ENCODE results near the gene PDZD7. TPM values are rescaled to one million over a fixed set of nuclear protein-coding genes. Genes with fewer than 3 reads are reported as not detected.

Gene PDZD7
- total RNA-seq, 1 donor from 2014 or later: 1.9 TPM

GRCh38 chr10:101064415-101065030 is 33.6 kb upstream of the PDZD7 start:
- Mint-ChIP-seq H3K36me3 (ENCODE audit: unreplicated experiment) (no peaks in the 10 kb centered on the region), H3K9me3 (ENCODE audit: unreplicated experiment) (no peaks in the 10 kb centered on the region), H3K27ac (ENCODE audit: unreplicated experiment) (peak overlapping the region; percentile 44), H3K4me1 (ENCODE audit: unreplicated experiment) (peaks cover 51% of the 10 kb centered on the region), H3K4me3 (ENCODE audit: unreplicated experiment) (no peak overlapping the region), H3K27me3 (ENCODE audit: unreplicated experiment) (no peaks in the 10 kb centered on the region)
- no peak for DNase-seq (ENCODE audit: extremely low spot score, unreplicated experiment)
- no peak for TF ChIP-seq CTCF (IDR thresholded peaks at IDR 0.05)

GRCh38 chr10:101063548-101064414 is 32.9 kb upstream of the PDZD7 start:
- Mint-ChIP-seq H3K36me3 (ENCODE audit: unreplicated experiment) (no peaks in the 10 kb centered on the region), H3K27me3 (ENCODE audit: unreplicated experiment) (no peaks in the 10 kb centered on the region), H3K27ac (ENCODE audit: unreplicated experiment) (peak overlapping the region; percentile 78), H3K4me1 (ENCODE audit: unreplicated experiment) (peaks cover 53% of the 10 kb centered on the region), H3K4me3 (ENCODE audit: unreplicated experiment) (peak overlapping the region; percentile 86), H3K9me3 (ENCODE audit: unreplicated experiment) (no peaks in the 10 kb centered on the region)
- no peak for DNase-seq (ENCODE audit: extremely low spot score, unreplicated experiment)
- no peak for TF ChIP-seq CTCF (IDR thresholded peaks at IDR 0.05)

GRCh38 chr10:101063050-101063525 is 32.2 kb upstream of the PDZD7 start:
- DNase-seq (ENCODE audit: extremely low spot score, unreplicated experiment): no peak
- Mint-ChIP-seq H3K4me1 (ENCODE audit: unreplicated experiment) (peaks cover 53% of the 10 kb centered on the region), H3K27me3 (ENCODE audit: unreplicated experiment) (no peaks in the 10 kb centered on the region), H3K36me3 (ENCODE audit: unreplicated experiment) (no peaks in the 10 kb centered on the region), H3K27ac (ENCODE audit: unreplicated experiment) (peak overlapping the region; percentile 78), H3K4me3 (ENCODE audit: unreplicated experiment) (peak overlapping the region; percentile 86), H3K9me3 (ENCODE audit: unreplicated experiment) (no peaks in the 10 kb centered on the region)
- TF ChIP-seq CTCF (IDR thresholded peaks at IDR 0.05): no peak

- peak; percentile 87 for DNase-seq (ENCODE audit: extremely low spot score, unreplicated experiment)
- H3K4me1 Mint-ChIP-seq (ENCODE audit: unreplicated experiment): peaks cover 53% of the 10 kb centered on the region
- H3K36me3 Mint-ChIP-seq (ENCODE audit: unreplicated experiment): no peaks in the 10 kb centered on the region
- H3K9me3 Mint-ChIP-seq (ENCODE audit: unreplicated experiment): no peaks in the 10 kb centered on the region
- peak overlapping the region; percentile 96 for H3K27ac Mint-ChIP-seq (ENCODE audit: unreplicated experiment)
- H3K4me3 Mint-ChIP-seq (ENCODE audit: unreplicated experiment): peak overlapping the region; percentile 86
- no peaks in the 10 kb centered on the region for H3K27me3 Mint-ChIP-seq (ENCODE audit: unreplicated experiment)
- peak; percentile 62 for TF ChIP-seq CTCF (IDR thresholded peaks at IDR 0.05)
Measured at GRCh38 chr10:101062232-101063049, 31.5 kb upstream of the PDZD7 start.

Measured in osteocyte (in vitro differentiated cells).